Aorta (tissue), 5 donors: ENCODE results near the gene ATP10A. TPM values are rescaled to one million over a fixed set of nuclear protein-coding genes. Genes with fewer than 3 reads are reported as not detected.

Experiments used
- ATAC-seq: fragments of 200-7000 bp; cut with Tn5 transposase; one replicate; pipeline ENCODE4 v1.9.1; 2022; ENCODE audit warnings: moderate library complexity; ENCODE audit not compliant: low FRiP score
- DNase-seq, 2 donors: peaks; one replicate each; pipeline ENCODE4 v3.0.0-alpha.2; 2020
- H3K27ac ChIP-seq, 2 donors: one replicate each; pipeline ENCODE4 v1.5.1; 2013; ENCODE audit warnings: low read length in 2 of 2, mild to moderate bottlenecking in 2 of 2, moderate library complexity in 2 of 2, control low read depth in 1 of 2, inconsistent platforms in 1 of 2, low read depth in 1 of 2
- H3K27me3 ChIP-seq, 2 donors: one replicate each; pipeline ENCODE4 v1.6.1; 2013; ENCODE audit warnings: control low read depth in 1 of 2, low read length in 1 of 2, mild to moderate bottlenecking in 1 of 2, moderate library complexity in 1 of 2; ENCODE audit not compliant: insufficient read depth in 2 of 2, control insufficient read depth in 1 of 2
- H3K36me3 ChIP-seq, 2 donors: one replicate each; pipeline ENCODE4 v1.6.1; 2013; ENCODE audit warnings: control low read depth in 1 of 2, low read length in 1 of 2, mild to moderate bottlenecking in 1 of 2; ENCODE audit not compliant: insufficient read depth in 2 of 2, control insufficient read depth in 1 of 2
- H3K4me1 ChIP-seq, 2 donors: one replicate each; pipeline ENCODE4 v1.6.1; 2013; ENCODE audit warnings: low read length in 2 of 2, control low read depth in 1 of 2, mild to moderate bottlenecking in 1 of 2, moderate library complexity in 1 of 2; ENCODE audit not compliant: insufficient read depth in 2 of 2, control insufficient read depth in 1 of 2
- H3K4me3 ChIP-seq, 2 donors: one replicate each; pipeline ENCODE4 v1.5.1; 2013; ENCODE audit warnings: low read length in 2 of 2, control low read depth in 1 of 2, mild to moderate bottlenecking in 1 of 2
- H3K9me3 ChIP-seq: one replicate; pipeline ENCODE4 v1.6.1; 2013; ENCODE audit warnings: mild to moderate bottlenecking, low read length; ENCODE audit not compliant: control insufficient read depth
- WGBS, 2 donors: extraction: QIAGEN DNeasy Blood & Tissue Kit; methylation state at CpG; one replicate each; pipeline ENCODE4 v1.1.7; 2013; 5-methylcytosine and 5-hydroxymethylcytosine counted together
- intact Hi-C, 2 donors: fragments of 100-400 bp; cut with DNase I; formaldehyde crosslinking; loops; one replicate each; pipeline versions ENCODE4 v1.14.2 to v1.15.0; 2022
- polyA plus RNA-seq, 2 donors: library from polyadenylated mRNA; stranded (reverse); fragments of 200-250 nt; gene quantifications; one replicate each; pipeline ENCODE4 v1.2.3, GENCODE V29; 2013
- total RNA-seq, 2 donors: library from RNA; stranded (reverse); fragmentation: NEBNext Ultra II Directional; extraction: Animal tissue kit (Norgen Biotek cat#: 25700); gene quantifications; one replicate each; pipeline ENCODE4 v1.2.1, GENCODE V29; 2021
- donor health status: healthy with polysubstance abuse.
- donor health status: Bipolar disorder and iron deficiency.
- donor health status: DM: no; HTN: no; CAD: no.
- donor health status: DM: no; HTN: no; CAD: no.
- donor health status: DM: yes; HTN: yes; CAD: no.

The ATP10A gene
- total and polyA plus RNA-seq, 4 donors: 3.6 to 55.0 (median 22.2) TPM

DNA sequence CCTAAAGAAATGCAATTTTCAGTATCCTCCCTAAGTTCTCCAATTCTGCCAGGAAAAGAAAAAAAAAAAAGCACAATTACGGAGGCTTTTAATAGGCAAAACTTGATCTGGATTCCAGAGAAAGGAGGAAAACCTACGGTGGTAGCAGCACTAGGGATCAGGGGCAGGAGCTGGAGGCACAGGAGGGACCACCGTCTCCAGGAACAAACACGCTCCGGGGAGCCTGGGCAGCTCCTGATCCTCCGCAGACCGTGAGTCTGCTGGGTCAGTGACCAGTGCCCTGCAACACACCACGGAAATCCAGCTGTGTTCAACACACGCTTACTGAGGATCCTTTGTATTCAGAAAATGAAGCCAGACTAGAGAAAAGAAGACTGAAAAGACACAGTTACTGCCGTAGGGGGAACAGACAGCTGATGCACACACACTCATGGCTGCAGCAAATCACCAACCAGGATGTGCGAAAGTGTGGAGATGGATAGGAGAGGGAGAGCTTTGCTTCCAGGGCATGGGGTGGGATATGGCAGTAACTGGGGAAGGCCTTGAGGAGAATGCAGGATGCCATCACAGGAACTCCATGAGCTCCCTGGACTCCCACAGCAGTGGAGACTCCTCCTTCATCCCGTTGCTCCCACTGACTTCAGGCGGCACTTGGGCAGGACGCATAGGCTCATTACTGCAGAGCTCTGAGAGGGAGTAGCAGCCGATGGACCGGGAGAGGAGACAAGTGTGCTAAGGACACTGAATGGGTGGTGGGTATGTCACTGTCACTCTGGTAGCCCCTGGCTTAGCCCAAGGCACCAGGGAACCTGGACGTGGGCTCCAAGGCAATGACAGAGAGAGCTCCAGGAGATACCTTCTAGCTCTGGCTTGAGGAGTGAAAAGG is 167.0 kb downstream of the ATP10A start:
- no peak overlapping the region for H3K4me3 ChIP-seq
- H3K9me3 ChIP-seq: no peaks in the 10 kb centered on the region
- peak in 1 of 2 donors; percentile 48 for DNase-seq
- H3K4me1 ChIP-seq: no peaks in the 10 kb centered on the region
- WGBS, 2 donors: 86 to 90% methylated on average over 17 of the region's 17 CpGs
- H3K27me3 ChIP-seq: no peaks in the 10 kb centered on the region
- intact Hi-C loops: loop anchor here in 1 of 2 donors (10.0 kb wide), 2 partner anchors 191 to 239 kb away; no protein-coding TSS in a partner anchor
- no peak overlapping the region for H3K27ac ChIP-seq
- H3K36me3 ChIP-seq: peaks cover 0 to 10% of the 10 kb centered on the region in 2 donors
- ATAC-seq: no peak

DNA sequence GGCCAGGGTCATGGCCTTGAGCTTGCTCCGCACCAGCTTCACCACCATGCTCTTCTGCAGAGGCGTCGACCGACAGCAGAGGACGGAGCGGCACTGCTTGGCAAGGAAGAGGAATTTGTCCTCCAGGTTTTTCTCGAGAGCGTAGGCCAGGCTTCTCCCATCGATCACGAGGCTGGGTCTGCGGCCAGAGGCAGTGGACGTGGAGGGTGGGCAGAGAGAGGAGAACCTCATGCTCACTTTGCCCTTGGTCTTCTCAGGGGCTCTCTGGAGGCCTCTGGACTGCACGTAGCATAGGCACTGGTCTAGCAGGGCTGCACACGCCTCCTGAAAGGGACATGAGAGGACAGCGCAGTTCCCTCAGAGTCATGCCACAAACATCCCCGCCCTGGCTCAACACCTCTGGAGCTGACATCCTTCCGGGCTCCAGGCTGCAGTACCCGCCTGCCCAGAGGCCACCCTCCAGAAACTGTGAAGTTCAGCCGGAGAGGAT is 168.3 kb downstream of the ATP10A start:
- H3K4me1 ChIP-seq: no peaks in the 10 kb centered on the region
- no peak overlapping the region for H3K27ac ChIP-seq
- DNase-seq (peak in 1 of 2 donors; percentile 50), ATAC-seq (no peak)
- H3K36me3 ChIP-seq: peaks cover 0 to 10% of the 10 kb centered on the region in 2 donors
- no peak overlapping the region for H3K4me3 ChIP-seq
- no peaks in the 10 kb centered on the region for H3K27me3 ChIP-seq
- WGBS, 2 donors: 93 to 94% methylated on average over 19 of the region's 19 CpGs
- intact Hi-C loops: loop anchor here (5.0 to 10.0 kb wide), 5 partner anchors 167 to 240 kb away; partner anchors contain the start of gene ATP10A (in 1 of the 2)
- no peaks in the 10 kb centered on the region for H3K9me3 ChIP-seq

DNA sequence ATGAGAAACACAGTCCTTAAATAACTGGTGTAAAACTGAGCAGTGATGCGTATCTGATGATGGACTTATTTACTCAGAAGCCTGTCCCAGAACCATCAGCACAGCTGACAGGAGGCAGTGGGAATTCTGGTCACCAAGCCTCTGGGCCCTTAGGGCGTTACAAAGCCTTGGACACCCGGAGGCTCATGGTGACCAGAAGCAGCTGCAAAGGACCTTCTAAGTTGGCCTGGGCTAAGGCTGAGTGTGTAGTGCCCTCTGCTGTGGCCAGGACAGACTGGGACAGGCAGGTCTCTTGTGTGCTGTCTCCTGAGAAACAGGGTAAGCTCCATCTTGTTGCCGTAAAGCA is 168.9 kb downstream of the ATP10A start:
- H3K27me3 ChIP-seq: no peaks in the 10 kb centered on the region
- no peaks in the 10 kb centered on the region for H3K9me3 ChIP-seq
- H3K4me1 ChIP-seq: no peaks in the 10 kb centered on the region
- peak in 1 of 2 donors; percentile 44 for DNase-seq
- WGBS, 2 donors: 33 to 34% methylated on average over 4 of the region's 4 CpGs
- intact Hi-C loops: loop anchor here (5.0 to 10.0 kb wide), 5 partner anchors 168 to 241 kb away; partner anchors contain the start of gene ATP10A (in 1 of the 2)
- no peak overlapping the region for H3K4me3 ChIP-seq
- peaks cover 0 to 10% of the 10 kb centered on the region in 2 donors for H3K36me3 ChIP-seq
- ATAC-seq: no peak
- no peak overlapping the region for H3K27ac ChIP-seq

DNA sequence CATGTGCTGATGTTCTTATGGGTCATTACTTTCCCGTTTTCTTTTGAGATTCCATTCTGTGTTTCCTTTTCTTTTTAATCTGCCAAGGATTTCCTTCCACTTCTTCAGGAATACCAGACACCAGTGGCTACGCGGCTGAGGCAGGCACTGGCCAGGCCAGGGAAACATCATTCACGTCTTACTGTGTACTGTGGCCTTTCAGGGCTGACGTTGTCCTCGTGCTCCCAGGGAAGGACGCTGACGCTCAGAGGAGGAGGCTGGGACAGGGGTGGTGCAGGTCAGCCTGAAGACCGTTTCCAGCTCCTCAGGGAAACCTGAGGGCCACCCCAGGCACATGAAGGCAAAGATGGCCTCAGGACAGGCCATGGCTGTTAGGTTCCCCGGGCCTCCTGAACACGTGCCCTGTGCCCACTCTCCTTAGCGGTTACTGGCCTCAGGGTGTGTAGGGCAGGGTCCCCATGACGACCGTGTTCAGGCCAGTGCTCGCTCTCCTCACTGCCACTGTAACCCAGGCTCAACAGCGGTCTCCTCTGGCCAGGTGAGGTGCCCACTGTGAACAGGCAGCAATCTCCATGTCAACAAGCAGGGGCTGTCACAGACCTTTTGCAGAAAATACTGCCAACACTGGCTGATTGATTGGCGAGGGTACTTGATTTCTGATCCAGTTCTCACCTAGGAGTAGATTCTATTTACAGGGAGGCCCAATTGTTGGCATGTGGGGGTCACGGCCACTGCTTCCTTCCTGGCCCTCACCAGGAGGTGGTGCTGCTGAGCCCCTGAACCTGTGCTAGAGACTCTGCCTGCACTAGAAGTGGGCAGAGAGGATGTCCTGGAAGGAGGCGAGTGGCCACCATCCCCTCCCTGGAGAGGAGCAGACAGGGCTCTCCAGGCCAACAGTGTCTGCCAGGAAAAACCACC is 169.5 kb downstream of the ATP10A start:
- Histone ChIP-seq H3K4me1 (no peaks in the 10 kb centered on the region), H3K27ac (no peak overlapping the region), H3K36me3 (peaks cover 0 to 10% of the 10 kb centered on the region in 2 donors), H3K4me3 (no peak overlapping the region), H3K27me3 (no peaks in the 10 kb centered on the region), H3K9me3 (no peaks in the 10 kb centered on the region)
- 69 to 74% methylated on average over 19 of the region's 19 CpGs for WGBS, 2 donors
- ATAC-seq (peak; percentile 73), DNase-seq (peak; percentile 62 to 81)
- intact Hi-C loops: loop anchor here (5.0 to 10.0 kb wide), 5 partner anchors 169 to 241 kb away; partner anchors contain the start of gene ATP10A (in 1 of the 2)

DNA sequence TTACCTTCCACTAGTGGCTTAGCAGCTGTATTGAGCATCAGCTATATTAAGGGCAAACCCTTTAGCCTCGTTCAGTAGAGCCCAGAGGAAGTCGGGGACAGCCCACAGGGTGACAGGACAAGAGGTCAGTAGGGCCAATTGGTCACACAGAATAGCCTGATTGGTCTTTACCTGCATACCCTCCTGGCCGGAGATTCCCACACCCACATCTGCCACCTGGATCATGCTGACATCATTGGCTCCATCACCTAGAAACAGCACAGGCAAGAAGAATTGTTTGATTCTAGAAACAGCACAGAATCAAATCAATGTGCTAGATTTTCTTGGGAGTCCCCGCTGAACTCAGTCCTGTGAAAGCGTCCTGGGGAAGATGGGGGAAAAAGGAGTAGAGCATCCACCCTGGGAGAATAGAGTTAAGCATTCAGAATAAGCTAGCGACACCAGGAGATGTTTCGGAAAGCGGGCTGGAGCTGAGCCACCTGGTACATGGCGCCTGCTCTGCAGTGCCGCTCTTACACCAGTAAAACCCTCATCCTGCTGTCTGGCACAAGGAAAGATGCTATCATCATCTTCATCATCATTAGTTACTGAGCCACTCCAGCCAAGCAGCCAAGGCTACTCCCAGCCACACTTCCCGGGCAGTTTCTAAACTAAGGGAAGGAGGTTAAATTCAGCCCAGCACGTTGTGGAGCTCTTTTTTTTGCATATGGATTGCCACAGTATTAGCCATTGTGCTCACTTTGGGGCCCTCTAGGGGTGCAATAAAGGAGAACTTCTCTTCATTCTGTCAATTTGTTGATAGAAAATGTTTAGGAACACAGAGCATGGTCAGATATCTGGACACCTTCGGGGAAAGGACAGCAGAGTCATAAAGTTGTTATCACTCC is 171.3 kb downstream of the ATP10A start:
- WGBS, 2 donors: 66% methylated on average over 13 of the region's 13 CpGs
- Histone ChIP-seq H3K27ac (peak overlapping the region; percentile 11 to 82), H3K36me3 (peaks cover 6 to 12% of the 10 kb centered on the region in 2 donors), H3K27me3 (no peaks in the 10 kb centered on the region), H3K4me1 (no peaks in the 10 kb centered on the region), H3K9me3 (no peaks in the 10 kb centered on the region), H3K4me3 (no peak overlapping the region)
- intact Hi-C loops: loop anchor here (5.0 to 10.0 kb wide), 5 partner anchors 171 to 243 kb away; partner anchors contain the start of gene ATP10A (in 1 of the 2)
- ATAC-seq: peak; percentile 42
- peak in 1 of 2 donors; percentile 45 for DNase-seq

DNA sequence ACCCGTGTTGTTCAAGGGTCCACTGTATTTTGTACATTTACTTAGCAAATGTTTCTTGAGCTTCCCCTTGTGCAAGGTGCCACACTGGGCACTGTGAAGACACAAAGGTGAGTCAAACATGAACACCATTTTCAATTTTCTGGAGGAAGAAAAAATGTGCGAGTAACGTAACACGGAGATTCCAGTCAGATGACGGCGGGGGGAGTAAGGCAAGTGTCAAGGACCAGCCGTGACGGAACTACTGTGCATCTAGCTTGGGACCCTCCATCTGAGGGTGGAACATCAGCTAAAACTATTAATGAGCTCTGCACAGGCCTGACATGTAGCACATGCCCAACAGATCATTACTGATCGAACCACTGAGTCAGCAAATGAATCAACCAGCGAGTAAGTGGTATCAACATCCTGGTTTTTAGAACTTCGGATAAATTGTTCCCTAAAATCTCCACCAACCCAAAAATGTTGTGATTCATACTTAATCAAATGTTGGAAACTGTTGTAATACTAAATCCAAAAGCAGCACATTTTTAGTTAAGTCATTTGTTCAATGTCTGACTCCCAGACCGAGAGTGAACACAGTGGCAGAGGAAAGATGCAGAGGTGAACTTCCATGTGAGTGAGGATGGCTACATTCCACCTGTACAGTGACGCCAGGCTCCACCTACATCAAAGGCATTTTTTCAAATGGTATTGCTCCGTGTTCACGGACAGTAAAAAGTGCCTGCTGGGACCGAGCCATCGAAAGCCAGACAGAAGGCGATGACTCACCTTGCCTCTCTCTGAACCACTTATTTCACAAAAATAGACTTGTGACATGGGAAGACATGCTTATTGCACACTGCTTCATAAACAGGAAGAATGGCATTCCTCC is 172.2 kb downstream of the ATP10A start:
- Histone ChIP-seq H3K27ac (peak overlapping the region in 1 of 2 donors; percentile 42), H3K4me1 (no peaks in the 10 kb centered on the region), H3K36me3 (peaks cover 6% of the 10 kb centered on the region in 2 donors), H3K9me3 (no peaks in the 10 kb centered on the region), H3K27me3 (no peaks in the 10 kb centered on the region), H3K4me3 (no peak overlapping the region)
- ATAC-seq (no peak), DNase-seq (peak; percentile 55 to 72)
- intact Hi-C loops: loop anchor here (5.0 to 10.0 kb wide), 5 partner anchors 171 to 244 kb away; partner anchors contain the start of gene ATP10A (in 1 of the 2)
- WGBS, 2 donors: 53 to 56% methylated on average over 18 of the region's 18 CpGs

DNA sequence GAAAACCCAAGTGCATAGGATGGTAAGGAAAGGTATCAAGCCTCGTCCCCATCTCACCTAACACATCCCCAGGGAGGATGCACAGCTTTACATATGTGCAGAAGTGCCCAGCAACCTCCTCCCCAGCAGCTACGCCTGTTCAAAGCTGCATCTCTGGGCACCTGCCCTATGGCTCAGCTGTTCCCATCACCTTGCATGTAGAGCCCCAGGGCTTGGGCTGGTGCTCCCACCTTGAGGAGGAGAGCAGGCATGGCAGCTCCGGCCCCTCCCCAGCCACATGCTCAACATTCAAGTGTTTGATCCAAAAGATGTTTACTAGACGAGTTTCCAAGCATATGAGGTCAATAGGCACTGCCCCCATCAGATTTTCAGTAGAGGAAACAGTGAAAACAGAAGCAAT is 173.5 kb downstream of the ATP10A start:
- H3K9me3 ChIP-seq: no peaks in the 10 kb centered on the region
- no peak overlapping the region for H3K27ac ChIP-seq
- peak in 1 of 2 donors; percentile 12 for DNase-seq
- ATAC-seq: no peak
- WGBS, 2 donors: 74 to 77% methylated on average over 4 of the region's 4 CpGs
- intact Hi-C loops: no loop called here
- H3K4me3 ChIP-seq: no peak overlapping the region
- H3K4me1 ChIP-seq: no peaks in the 10 kb centered on the region
- peaks cover 4 to 6% of the 10 kb centered on the region in 2 donors for H3K36me3 ChIP-seq
- no peaks in the 10 kb centered on the region for H3K27me3 ChIP-seq
